HCT116 (cell line): ENCODE measurements around the gene KMT5C.

Experiments
- CBX3 ChIP-seq: IDR thresholded peaks from 2 replicates; pipeline ENCODE4 v1.6.1; 2012; ENCODE audit warnings: low read depth
- CEBPB ChIP-seq: IDR thresholded peaks from 2 replicates; pipeline ENCODE4 v1.6.1; 2012; ENCODE audit warnings: low read depth
- EZH2 ChIP-seq: fragments of 200-600 bp; sonication (generic); IDR thresholded peaks from 2 replicates; pipeline ENCODE4 v1.6.1; 2017; ENCODE audit warnings: antibody characterized with exemption, mixed run types
- FOSL1 ChIP-seq: IDR thresholded peaks from 2 replicates; pipeline ENCODE4 v1.6.1; 2012; ENCODE audit warnings: low read depth
- POLR2A ChIP-seq: IDR thresholded peaks from 2 replicates; pipeline ENCODE4 v1.7.0; 2011; ENCODE audit warnings: borderline replicate concordance; ENCODE audit not compliant: insufficient read depth, insufficient read length; ENCODE audit errors: extremely low read depth
- POLR2AphosphoS5 ChIP-seq: IDR thresholded peaks from 2 replicates; pipeline ENCODE4 v1.6.1; 2011; ENCODE audit warnings: mild to moderate bottlenecking, low read depth, low read length, moderate library complexity
- RAD21 ChIP-seq: IDR thresholded peaks from 2 replicates; pipeline ENCODE4 v1.6.1; 2012; ENCODE audit warnings: low read depth, mild to moderate bottlenecking
- SIN3A ChIP-seq: IDR thresholded peaks from 2 replicates; pipeline ENCODE4 v1.6.1; 2012; ENCODE audit warnings: low read depth
- SRF ChIP-seq: IDR thresholded peaks from 2 replicates; pipeline ENCODE4 v1.6.1; 2012; ENCODE audit warnings: low read depth
- TF ChIP-seq, protein P1 (sequence below), 3 experiments: fragments of 200-600 bp in 1 of 3; sonication (generic) in 1 of 3; IDR thresholded peaks in 2 of 3; conservative IDR thresholded peaks in 1 of 3; 2 replicates each; pipeline ENCODE4 v1.5.1; 2012 to 2017; ENCODE audit warnings: low read depth in 2 of 3, low read length in 2 of 3, antibody characterized with exemption in 1 of 3, borderline replicate concordance in 1 of 3, control low read depth in 1 of 3, mild to moderate bottlenecking in 1 of 3, mixed read lengths in 1 of 3, mixed run types in 1 of 3, moderate library complexity in 1 of 3; ENCODE audit not compliant: insufficient read depth in 1 of 3
- TF ChIP-seq, protein P2 (sequence below): IDR thresholded peaks from 2 replicates; pipeline ENCODE4 v1.6.1; 2011; ENCODE audit warnings: mild to moderate bottlenecking, low read length, moderate library complexity; ENCODE audit not compliant: insufficient replicate concordance; ENCODE audit errors: extremely low read depth
- TF ChIP-seq, protein P3 (sequence below): IDR thresholded peaks from 2 replicates; pipeline ENCODE4 v1.6.1; 2012

DNA sequence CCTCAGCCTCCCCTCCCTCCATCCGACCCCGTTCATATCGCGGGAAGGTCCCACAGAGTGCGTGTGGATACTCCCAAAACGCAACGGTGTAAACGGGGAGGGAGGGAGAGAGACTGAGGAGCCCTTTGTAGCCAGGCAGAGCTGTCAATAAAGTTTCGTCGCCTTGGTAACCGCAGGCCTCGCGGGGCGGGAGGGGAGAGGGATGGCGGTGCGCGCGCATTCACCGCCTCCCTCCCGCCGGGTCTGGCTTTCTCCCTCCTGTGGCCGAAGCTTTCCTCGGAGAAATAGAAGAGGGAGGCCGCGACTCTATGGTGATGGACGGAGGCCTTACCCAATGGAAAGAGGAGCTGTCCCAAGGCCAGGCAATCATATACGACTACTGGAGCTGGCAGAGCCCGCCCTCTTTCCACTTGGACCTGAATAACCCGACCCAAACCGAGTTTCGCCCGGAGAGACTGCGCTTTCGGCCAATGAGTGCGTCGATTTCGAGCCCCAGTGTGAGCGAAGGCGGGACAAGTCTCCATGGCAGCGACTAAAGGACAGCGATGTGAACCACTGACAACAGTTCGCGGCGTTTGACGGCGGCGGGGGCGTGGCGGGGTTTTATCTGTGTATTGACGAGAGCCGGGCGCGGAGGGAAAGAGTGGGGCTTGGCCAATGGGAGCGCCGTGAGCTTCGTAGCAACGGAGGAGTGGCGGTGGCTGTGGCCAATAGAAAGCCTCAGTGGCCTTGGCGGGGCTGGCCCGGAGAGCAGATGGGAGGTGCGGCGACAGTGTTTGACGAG is at the start of gene KMT5C:
- TF ChIP-seq RAD21: no peak
- TF ChIP-seq POLR2AphosphoS5: peak; percentile 45
- TF ChIP-seq EZH2: no peak
- TF ChIP-seq, protein P1, sequence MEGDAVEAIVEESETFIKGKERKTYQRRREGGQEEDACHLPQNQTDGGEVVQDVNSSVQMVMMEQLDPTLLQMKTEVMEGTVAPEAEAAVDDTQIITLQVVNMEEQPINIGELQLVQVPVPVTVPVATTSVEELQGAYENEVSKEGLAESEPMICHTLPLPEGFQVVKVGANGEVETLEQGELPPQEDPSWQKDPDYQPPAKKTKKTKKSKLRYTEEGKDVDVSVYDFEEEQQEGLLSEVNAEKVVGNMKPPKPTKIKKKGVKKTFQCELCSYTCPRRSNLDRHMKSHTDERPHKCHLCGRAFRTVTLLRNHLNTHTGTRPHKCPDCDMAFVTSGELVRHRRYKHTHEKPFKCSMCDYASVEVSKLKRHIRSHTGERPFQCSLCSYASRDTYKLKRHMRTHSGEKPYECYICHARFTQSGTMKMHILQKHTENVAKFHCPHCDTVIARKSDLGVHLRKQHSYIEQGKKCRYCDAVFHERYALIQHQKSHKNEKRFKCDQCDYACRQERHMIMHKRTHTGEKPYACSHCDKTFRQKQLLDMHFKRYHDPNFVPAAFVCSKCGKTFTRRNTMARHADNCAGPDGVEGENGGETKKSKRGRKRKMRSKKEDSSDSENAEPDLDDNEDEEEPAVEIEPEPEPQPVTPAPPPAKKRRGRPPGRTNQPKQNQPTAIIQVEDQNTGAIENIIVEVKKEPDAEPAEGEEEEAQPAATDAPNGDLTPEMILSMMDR (IDR thresholded peaks at IDR 0.05 in 2 of 3, conservative IDR thresholded peaks at IDR 0.05 in 1 of 3; ENCODE audit: borderline replicate concordance in 1 of 3, insufficient read depth in 1 of 3, low read depth in 2 of 3, low read length in 2 of 3): 0 out of 6 replicates have a peak, but pooled peaks of 1 of the 3 experiments have one; percentile 17
- TF ChIP-seq, protein P2, sequence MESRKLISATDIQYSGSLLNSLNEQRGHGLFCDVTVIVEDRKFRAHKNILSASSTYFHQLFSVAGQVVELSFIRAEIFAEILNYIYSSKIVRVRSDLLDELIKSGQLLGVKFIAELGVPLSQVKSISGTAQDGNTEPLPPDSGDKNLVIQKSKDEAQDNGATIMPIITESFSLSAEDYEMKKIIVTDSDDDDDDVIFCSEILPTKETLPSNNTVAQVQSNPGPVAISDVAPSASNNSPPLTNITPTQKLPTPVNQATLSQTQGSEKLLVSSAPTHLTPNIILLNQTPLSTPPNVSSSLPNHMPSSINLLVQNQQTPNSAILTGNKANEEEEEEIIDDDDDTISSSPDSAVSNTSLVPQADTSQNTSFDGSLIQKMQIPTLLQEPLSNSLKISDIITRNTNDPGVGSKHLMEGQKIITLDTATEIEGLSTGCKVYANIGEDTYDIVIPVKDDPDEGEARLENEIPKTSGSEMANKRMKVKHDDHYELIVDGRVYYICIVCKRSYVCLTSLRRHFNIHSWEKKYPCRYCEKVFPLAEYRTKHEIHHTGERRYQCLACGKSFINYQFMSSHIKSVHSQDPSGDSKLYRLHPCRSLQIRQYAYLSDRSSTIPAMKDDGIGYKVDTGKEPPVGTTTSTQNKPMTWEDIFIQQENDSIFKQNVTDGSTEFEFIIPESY: no peak
- TF ChIP-seq POLR2A: peak; percentile 31
- TF ChIP-seq SIN3A: no peak
- no peak for TF ChIP-seq SRF
- TF ChIP-seq CEBPB: no peak
- TF ChIP-seq, protein P3, sequence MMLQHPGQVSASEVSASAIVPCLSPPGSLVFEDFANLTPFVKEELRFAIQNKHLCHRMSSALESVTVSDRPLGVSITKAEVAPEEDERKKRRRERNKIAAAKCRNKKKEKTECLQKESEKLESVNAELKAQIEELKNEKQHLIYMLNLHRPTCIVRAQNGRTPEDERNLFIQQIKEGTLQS: no peak
- TF ChIP-seq CBX3: no peak
- TF ChIP-seq FOSL1: no peak
